ENCODE results near the gene SPTLC1. TPM values are rescaled to one million over a fixed set of nuclear protein-coding genes. Genes with fewer than 3 reads are reported as not detected.
"Not testable (repeated sequence)": the region's sequence is repeated elsewhere in the genome, so short reads cannot be mapped to it uniquely, and the experiment has no call there.

Gene SPTLC1
- total and polyA plus RNA-seq, 5 experiments from 2014 or later, result 36.0 to 58.2 (median 41.4) TPM

GRCh38 chr9:92035687-92036410, 79.4 kb downstream of the SPTLC1 start:
- H3K27ac Mint-ChIP-seq, result peak overlapping the region in 1 of 10 donors; percentile 40
- H3K27me3 Mint-ChIP-seq, result no peaks in the 10 kb centered on the region
- no peaks in the 10 kb centered on the region for H3K9me3 Mint-ChIP-seq
- POLR2A ChIA-PET, result no interaction called here
- peaks cover 0 to 3% (median 0%) of the 10 kb centered on the region in 4 donors for H3K4me1 Mint-ChIP-seq
- no peak overlapping the region for H3K4me3 Mint-ChIP-seq
- H3K36me3 Mint-ChIP-seq, result peaks cover 15 to 83% (median 46%) of the 10 kb centered on the region in 3 donors
- no peak for DNase-seq
- no peak for ATAC-seq

GRCh38 chr9:92035146-92035545, 80.1 kb downstream of the SPTLC1 start:
- Mint-ChIP-seq H3K27me3 (no peaks in the 10 kb centered on the region), H3K27ac (peak overlapping the region in 1 of 10 donors; percentile 41), H3K4me3 (no peak overlapping the region), H3K36me3 (peaks cover 15 to 87% (median 44%) of the 10 kb centered on the region in 3 donors), H3K4me1 (peaks cover 0 to 3% (median 0%) of the 10 kb centered on the region in 4 donors), H3K9me3 (no peaks in the 10 kb centered on the region)
- no peak for ATAC-seq
- DNase-seq, result no peak
- POLR2A ChIA-PET, result no interaction called here

- H3K27ac Mint-ChIP-seq, result peak overlapping the region in 2 of 10 donors; percentile 48 to 59
- POLR2A ChIA-PET, result no interaction called here
Measured at GRCh38 chr9:92033991-92034390, 81.2 kb downstream of the SPTLC1 start.

GRCh38 chr9:92033307-92033706, 81.9 kb downstream of the SPTLC1 start:
- H3K4me1 Mint-ChIP-seq, result peaks cover 0 to 3% (median 0%) of the 10 kb centered on the region in 4 donors
- no peak overlapping the region for H3K4me3 Mint-ChIP-seq
- H3K27ac Mint-ChIP-seq, result no peak overlapping the region
- POLR2A ChIA-PET, result no interaction called here
- ATAC-seq (no peak), DNase-seq (no peak)
- H3K27me3 Mint-ChIP-seq, result no peaks in the 10 kb centered on the region
- H3K9me3 Mint-ChIP-seq, result no peaks in the 10 kb centered on the region
- H3K36me3 Mint-ChIP-seq, result peaks cover 11 to 78% (median 37%) of the 10 kb centered on the region in 3 donors

More at GRCh38 chr9:92033991-92034390, 81.2 kb downstream of the SPTLC1 start:
- ATAC-seq (no peak), DNase-seq (no peak)
- peaks cover 0 to 3% (median 0%) of the 10 kb centered on the region in 4 donors for H3K4me1 Mint-ChIP-seq
- H3K4me3 Mint-ChIP-seq, result no peak overlapping the region
- no peaks in the 10 kb centered on the region for H3K27me3 Mint-ChIP-seq
- no peaks in the 10 kb centered on the region for H3K9me3 Mint-ChIP-seq
- peaks cover 15 to 81% (median 40%) of the 10 kb centered on the region in 3 donors for H3K36me3 Mint-ChIP-seq

- no peak overlapping the region for H3K27ac Mint-ChIP-seq
- no peak overlapping the region for H3K4me3 Mint-ChIP-seq
- H3K36me3 Mint-ChIP-seq, result peaks cover 11 to 74% (median 35%) of the 10 kb centered on the region in 3 donors
- H3K4me1 Mint-ChIP-seq, result peaks cover 0 to 3% (median 0%) of the 10 kb centered on the region in 4 donors
- no peaks in the 10 kb centered on the region for H3K9me3 Mint-ChIP-seq
- POLR2A ChIA-PET, result no interaction called here
- H3K27me3 Mint-ChIP-seq, result no peaks in the 10 kb centered on the region
- ATAC-seq, result no peak
- DNase-seq, result no peak
Measured at GRCh38 chr9:92032891-92033290, 82.3 kb downstream of the SPTLC1 start.

- ATAC-seq (no peak), DNase-seq (no peak)
- POLR2A ChIA-PET, result no interaction called here
- Mint-ChIP-seq H3K4me3 (no peak overlapping the region), H3K27ac (peak overlapping the region in 2 of 10 donors; percentile 46 to 49), H3K27me3 (no peaks in the 10 kb centered on the region), H3K4me1 (peaks cover 0 to 6% (median 0%) of the 10 kb centered on the region in 4 donors), H3K36me3 (peaks cover 7 to 49% (median 15%) of the 10 kb centered on the region in 3 donors), H3K9me3 (no peaks in the 10 kb centered on the region)
Measured at GRCh38 chr9:92030367-92030766, 84.8 kb downstream of the SPTLC1 start.

- Mint-ChIP-seq H3K27ac (no peak overlapping the region), H3K9me3 (no peaks in the 10 kb centered on the region), H3K36me3 (peaks cover 6 to 41% (median 13%) of the 10 kb centered on the region in 3 donors), H3K27me3 (no peaks in the 10 kb centered on the region), H3K4me3 (no peak overlapping the region), H3K4me1 (peaks cover 0 to 6% (median 0%) of the 10 kb centered on the region in 4 donors)
- no peak for DNase-seq
- POLR2A ChIA-PET, result no interaction called here
- ATAC-seq, result no peak
Measured at GRCh38 chr9:92029553-92029952, 85.7 kb downstream of the SPTLC1 start.

- Mint-ChIP-seq H3K36me3 (peaks cover 0 to 14% (median 6%) of the 10 kb centered on the region in 3 donors), H3K27ac (no peak overlapping the region), H3K9me3 (peaks cover 0 to 17% (median 8%) of the 10 kb centered on the region in 9 donors), H3K27me3 (no peaks in the 10 kb centered on the region), H3K4me3 (no peak overlapping the region), H3K4me1 (peaks cover 0 to 4% (median 0%) of the 10 kb centered on the region in 4 donors)
- DNase-seq (no peak), ATAC-seq (no peak)
- POLR2A ChIA-PET, result no interaction called here
Measured at GRCh38 chr9:92026206-92027002, 88.8 kb downstream of the SPTLC1 start.

- H3K4me3 Mint-ChIP-seq, DNase-seq, H3K4me1 Mint-ChIP-seq, H3K27me3 Mint-ChIP-seq, ATAC-seq, H3K36me3 Mint-ChIP-seq, H3K27ac Mint-ChIP-seq, POLR2A ChIA-PET: not testable (repeated sequence)
- peaks cover 0 to 17% (median 8%) of the 10 kb centered on the region in 9 donors for H3K9me3 Mint-ChIP-seq
Measured at GRCh38 chr9:92021785-92022541, 93.2 kb downstream of the SPTLC1 start.

- H3K27me3 Mint-ChIP-seq, result peaks cover 0 to 6% (median 2%) of the 10 kb centered on the region in 5 donors
- POLR2A ChIA-PET, result no interaction called here
- H3K4me1 Mint-ChIP-seq, result no peaks in the 10 kb centered on the region
- H3K36me3 Mint-ChIP-seq, result peaks cover 0 to 4% (median 2%) of the 10 kb centered on the region in 3 donors
- H3K27ac Mint-ChIP-seq, result no peak overlapping the region
- ATAC-seq (no peak), DNase-seq (no peak)
- peaks cover 6 to 26% (median 14%) of the 10 kb centered on the region in 9 donors for H3K9me3 Mint-ChIP-seq
- no peak overlapping the region for H3K4me3 Mint-ChIP-seq
Measured at GRCh38 chr9:92019658-92020057, 95.6 kb downstream of the SPTLC1 start.

GRCh38 chr9:92010705-92011536, 104.3 kb downstream of the SPTLC1 start:
- Mint-ChIP-seq H3K36me3 (peaks cover 0 to 10% (median 5%) of the 10 kb centered on the region in 3 donors), H3K27ac (no peak overlapping the region), H3K27me3 (peaks cover 0 to 8% (median 7%) of the 10 kb centered on the region in 5 donors), H3K9me3 (peaks cover 3 to 23% (median 11%) of the 10 kb centered on the region in 9 donors), H3K4me1 (no peaks in the 10 kb centered on the region), H3K4me3 (no peak overlapping the region)
- POLR2A ChIA-PET, result no interaction called here
- DNase-seq (no peak), ATAC-seq (no peak)

- peaks cover 3 to 23% (median 11%) of the 10 kb centered on the region in 9 donors for H3K9me3 Mint-ChIP-seq
- H3K36me3 Mint-ChIP-seq, DNase-seq, H3K27ac Mint-ChIP-seq, H3K4me3 Mint-ChIP-seq, H3K27me3 Mint-ChIP-seq, H3K4me1 Mint-ChIP-seq, ATAC-seq, POLR2A ChIA-PET: not testable (repeated sequence)
Measured at GRCh38 chr9:92010253-92010652, 105.0 kb downstream of the SPTLC1 start.

Measured in naive thymus-derived CD8-positive, alpha-beta T cell (primary cell).